Measurements from ENCODE around the gene PAXIP1. TPM values are rescaled to one million over a fixed set of nuclear protein-coding genes. Genes with fewer than 3 reads are reported as not detected.

The PAXIP1 gene
- total and polyA plus RNA-seq, 2 donors (not counting 3 experiments of a cell fraction or from before 2014, with no cell fraction given), result 10.0 to 15.8 TPM

GRCh38 chr7:155017834-155018233 lies 14.9 kb upstream of the PAXIP1 start:
- dilution Hi-C loops (cut with MboI; ENCODE audit: extremely low pct_ligation_motif_present, low sequenced_read_pairs) (no loop called here), intact Hi-C loops (cut with micrococcal nuclease) (no loop called here)
- H3K4me2 ChIP-seq (ENCODE audit: insufficient read depth, low read length), result no peak overlapping the region
- H3K4me1 ChIP-seq (ENCODE audit: control insufficient read depth, extremely low read depth, insufficient read depth, low read length), result no peaks in the 10 kb centered on the region
- no peaks in the 10 kb centered on the region for H3K27me3 ChIP-seq (ENCODE audit: control insufficient read depth in 2 of 2, insufficient read depth in 2 of 2, low read length in 2 of 2)
- no peak for FAIRE-seq
- no peak overlapping the region for H2AFZ ChIP-seq (ENCODE audit: low read depth, low read length)
- H3K27ac ChIP-seq (ENCODE audit: insufficient read depth, low read depth, low read length), result no peak overlapping the region
- no peak overlapping the region for H3K4me3 ChIP-seq (replicated peaks in 1 of 3; ENCODE audit: insufficient read depth in 1 of 3, low read depth in 1 of 3, low read length in 3 of 3)
- H3K9me3 ChIP-seq (replicated peaks; ENCODE audit: control insufficient read depth, insufficient read depth, low read length), result no peaks in the 10 kb centered on the region
- H3K36me3 ChIP-seq (ENCODE audit: control insufficient read depth in 2 of 2, extremely low read depth in 1 of 2, insufficient read depth in 2 of 2, low read length in 2 of 2), result no peaks in the 10 kb centered on the region
- no peak for DNase-seq (ENCODE audit: low read depth, low spot score)
- no peaks in the 10 kb centered on the region for H3K79me2 ChIP-seq (ENCODE audit: control insufficient read depth, insufficient read depth, low read length)
- no peak for TF ChIP-seq POLR2AphosphoS5 (IDR thresholded peaks at IDR 0.05; ENCODE audit: insufficient read depth, low read depth, low read length)
- TF ChIP-seq CTCF (IDR thresholded peaks at IDR 0.05; ENCODE audit: extremely low read depth in 1 of 2, insufficient read depth in 1 of 2, low read depth in 1 of 2, low read length in 2 of 2), result no peak
- TF ChIP-seq GATA2 (IDR thresholded peaks at IDR 0.05; ENCODE audit: insufficient read depth, insufficient read length, low read depth, low read length), result no peak
- no peak for TF ChIP-seq MYC (IDR thresholded peaks at IDR 0.05; ENCODE audit: low read depth, low read length)
- TF ChIP-seq FOS (IDR thresholded peaks at IDR 0.05; ENCODE audit: borderline replicate concordance, insufficient read depth, low read length), result no peak
- no peak for TF ChIP-seq POLR2A (IDR thresholded peaks at IDR 0.05; ENCODE audit: low read depth, low read length)
- no peak for TF ChIP-seq JUN (IDR thresholded peaks at IDR 0.05; ENCODE audit: borderline replicate concordance, insufficient read depth, insufficient read length, low read depth)
- TF ChIP-seq MAX (IDR thresholded peaks at IDR 0.05; ENCODE audit: insufficient read depth, insufficient read length), result no peak
- no peak for TF ChIP-seq EZH2 (IDR thresholded peaks at IDR 0.05; ENCODE audit: borderline replicate concordance, low read depth, low read length, severe bottlenecking)
- ChIA-PET CTCF (interaction anchor here (1.1 kb wide), 1 partner anchor 8 kb away, joined by 3 read pairs; no protein-coding TSS in a partner anchor), POLR2A (no interaction called here)
- no peaks in the 10 kb centered on the region for H4K20me1 ChIP-seq (replicated peaks; ENCODE audit: control insufficient read depth, extremely low read depth, insufficient read depth, low read length)
- BruUV-seq (replicated peaks), result no TSS peak
- no peaks in the 10 kb centered on the region for H3K9me1 ChIP-seq (replicated peaks; ENCODE audit: control insufficient read depth, extremely low read depth, insufficient read depth, low read length)
- H3K9ac ChIP-seq (replicated peaks; ENCODE audit: extremely low read depth, insufficient read depth, low read length), result no peak overlapping the region
